Kidney glomerular epithelial cell (primary cell): ENCODE data around the gene KRTCAP3.
A peak's percentile ranks its signal among the peaks of the same experiment; 100 is the strongest.
"Not testable (repeated sequence)": the region's sequence is repeated elsewhere in the genome, so short reads cannot be mapped to it uniquely, and the experiment has no call there.

ENCODE experiments used
- DNase-seq: peaks from one replicate; lab custom pipeline; 2025; lab: John Stamatoyannopoulos, UW

Gene KRTCAP3

GRCh38 chr2:27441958-27442919 lies at the start of gene KRTCAP3:
Gene KRTCAP3 (plus strand): TSS chr2:27442381. CDS start chr2:27442413, 32 bp downstream.
- no peak for DNase-seq

GRCh38 chr2:27393225-27393624 lies 49.0 kb upstream of the KRTCAP3 start:
- DNase-seq, result no peak

- no peak for DNase-seq
Measured at GRCh38 chr2:27398962-27399361, 43.2 kb upstream of the KRTCAP3 start.

- no peak for DNase-seq
Measured at GRCh38 chr2:27400348-27401135, 41.6 kb upstream of the KRTCAP3 start.

GRCh38 chr2:27407798-27408491 lies 34.2 kb upstream of the KRTCAP3 start:
- DNase-seq, result peak; percentile 31

GRCh38 chr2:27408601-27409320 lies 33.4 kb upstream of the KRTCAP3 start:
- DNase-seq, result no peak

- peak; percentile 88 for DNase-seq
Measured at GRCh38 chr2:27409321-27410073, 32.7 kb upstream of the KRTCAP3 start, which contains the start of gene PPM1G. Gene PPM1G (minus strand): TSS chr2:27409591. CDS start chr2:27409422, 169 bp downstream.

GRCh38 chr2:27412419-27413152 lies 29.6 kb upstream of the KRTCAP3 start:
- no peak for DNase-seq

GRCh38 chr2:27416151-27416550 lies 26.0 kb upstream of the KRTCAP3 start:
- DNase-seq, result no peak

- DNase-seq, result no peak
Measured at GRCh38 chr2:27420996-27421395, 21.2 kb upstream of the KRTCAP3 start.

- no peak for DNase-seq
Measured at GRCh38 chr2:27421660-27422250, 20.4 kb upstream of the KRTCAP3 start.

GRCh38 chr2:27422958-27423357 lies 19.2 kb upstream of the KRTCAP3 start:
- DNase-seq, result no peak

- DNase-seq, result not testable (repeated sequence)
Measured at GRCh38 chr2:27425039-27425438, 17.1 kb upstream of the KRTCAP3 start.

GRCh38 chr2:27427863-27428212 lies 14.3 kb upstream of the KRTCAP3 start:
- DNase-seq, result no peak

GRCh38 chr2:27428213-27428977 lies 13.8 kb upstream of the KRTCAP3 start, which contains the start of gene NRBP1:
Gene NRBP1 (plus strand): TSS chr2:27428631. CDS start chr2:27433274, 4,643 bp downstream.
- DNase-seq, result peak; percentile 92

- DNase-seq, result peak; percentile 41
Measured at GRCh38 chr2:27428978-27429541, 13.1 kb upstream of the KRTCAP3 start.

- DNase-seq, result peak; percentile 9
Measured at GRCh38 chr2:27431395-27431794, 10.8 kb upstream of the KRTCAP3 start.

- no peak for DNase-seq
Measured at GRCh38 chr2:27435628-27436027, 6.6 kb upstream of the KRTCAP3 start.
